ENCODE data around the gene MARCHF3.

DNA sequence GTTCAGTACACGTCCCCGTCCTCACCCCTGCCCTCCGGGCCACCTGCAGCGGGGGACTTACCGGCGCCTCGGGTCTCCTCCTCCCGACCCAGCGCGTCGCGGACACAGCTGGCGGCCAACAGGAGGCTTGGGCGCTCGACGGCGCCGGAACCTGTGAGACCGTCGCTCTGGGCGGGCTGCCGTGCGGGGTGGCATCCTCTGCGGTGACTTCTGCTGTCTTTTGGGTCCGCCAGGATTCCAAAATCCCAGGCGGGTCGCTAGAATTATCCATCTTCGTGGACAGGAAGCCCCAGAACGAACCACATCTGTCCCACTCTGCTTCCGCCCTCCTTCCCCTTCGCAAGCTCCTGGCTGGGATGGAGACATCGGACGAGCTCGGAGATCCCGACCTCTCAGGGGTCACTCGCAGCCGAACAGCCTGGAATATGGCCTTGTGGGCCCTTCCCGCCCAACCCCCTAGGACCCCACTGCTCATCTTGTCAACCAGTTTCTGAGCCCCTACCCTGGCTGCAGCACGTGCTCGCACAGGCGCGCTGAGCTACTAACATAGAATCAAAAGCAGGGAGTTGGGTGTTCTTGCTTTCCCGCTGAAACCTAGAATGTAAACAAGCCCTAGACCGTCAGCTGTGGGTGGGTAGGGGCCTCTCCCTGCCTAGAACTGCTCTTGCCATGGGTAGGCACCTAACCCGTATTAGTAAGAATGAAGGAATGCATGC is 947 bp upstream of the MARCHF3 start:
- TF ChIP-seq, protein P1, sequence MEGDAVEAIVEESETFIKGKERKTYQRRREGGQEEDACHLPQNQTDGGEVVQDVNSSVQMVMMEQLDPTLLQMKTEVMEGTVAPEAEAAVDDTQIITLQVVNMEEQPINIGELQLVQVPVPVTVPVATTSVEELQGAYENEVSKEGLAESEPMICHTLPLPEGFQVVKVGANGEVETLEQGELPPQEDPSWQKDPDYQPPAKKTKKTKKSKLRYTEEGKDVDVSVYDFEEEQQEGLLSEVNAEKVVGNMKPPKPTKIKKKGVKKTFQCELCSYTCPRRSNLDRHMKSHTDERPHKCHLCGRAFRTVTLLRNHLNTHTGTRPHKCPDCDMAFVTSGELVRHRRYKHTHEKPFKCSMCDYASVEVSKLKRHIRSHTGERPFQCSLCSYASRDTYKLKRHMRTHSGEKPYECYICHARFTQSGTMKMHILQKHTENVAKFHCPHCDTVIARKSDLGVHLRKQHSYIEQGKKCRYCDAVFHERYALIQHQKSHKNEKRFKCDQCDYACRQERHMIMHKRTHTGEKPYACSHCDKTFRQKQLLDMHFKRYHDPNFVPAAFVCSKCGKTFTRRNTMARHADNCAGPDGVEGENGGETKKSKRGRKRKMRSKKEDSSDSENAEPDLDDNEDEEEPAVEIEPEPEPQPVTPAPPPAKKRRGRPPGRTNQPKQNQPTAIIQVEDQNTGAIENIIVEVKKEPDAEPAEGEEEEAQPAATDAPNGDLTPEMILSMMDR (conservative IDR thresholded peaks at IDR 0.05; ENCODE audit: low read length): no peak
- no peak for TF ChIP-seq EZH2phosphoT487 (IDR thresholded peaks at IDR 0.05; ENCODE audit: borderline replicate concordance)

All from Loucy (cell line).